ENCODE results near the gene SNX33.

DNA sequence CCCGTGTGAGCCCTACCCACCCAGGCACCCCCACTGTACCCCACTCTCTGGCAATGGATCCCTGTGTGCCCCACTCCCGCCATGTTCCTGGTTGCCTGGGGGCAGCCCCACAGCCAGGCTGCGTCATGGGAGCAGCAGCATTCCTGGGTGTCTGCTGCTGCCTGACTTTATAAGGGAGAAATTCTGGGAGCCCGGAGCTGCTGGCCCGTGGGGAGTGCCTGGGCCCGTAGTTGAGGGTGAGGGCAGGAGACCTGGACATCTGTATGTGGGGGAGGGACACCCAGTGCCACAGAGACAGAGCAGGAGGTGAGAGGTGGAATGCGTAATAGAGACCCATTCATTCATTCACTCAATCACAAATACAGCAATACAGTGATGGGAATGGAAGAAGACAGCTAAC, 49.8 kb downstream of the SNX33 start:
- TF ChIP-seq POLR2A (IDR thresholded peaks at IDR 0.05) = no peak
- TF ChIP-seq, protein P1, sequence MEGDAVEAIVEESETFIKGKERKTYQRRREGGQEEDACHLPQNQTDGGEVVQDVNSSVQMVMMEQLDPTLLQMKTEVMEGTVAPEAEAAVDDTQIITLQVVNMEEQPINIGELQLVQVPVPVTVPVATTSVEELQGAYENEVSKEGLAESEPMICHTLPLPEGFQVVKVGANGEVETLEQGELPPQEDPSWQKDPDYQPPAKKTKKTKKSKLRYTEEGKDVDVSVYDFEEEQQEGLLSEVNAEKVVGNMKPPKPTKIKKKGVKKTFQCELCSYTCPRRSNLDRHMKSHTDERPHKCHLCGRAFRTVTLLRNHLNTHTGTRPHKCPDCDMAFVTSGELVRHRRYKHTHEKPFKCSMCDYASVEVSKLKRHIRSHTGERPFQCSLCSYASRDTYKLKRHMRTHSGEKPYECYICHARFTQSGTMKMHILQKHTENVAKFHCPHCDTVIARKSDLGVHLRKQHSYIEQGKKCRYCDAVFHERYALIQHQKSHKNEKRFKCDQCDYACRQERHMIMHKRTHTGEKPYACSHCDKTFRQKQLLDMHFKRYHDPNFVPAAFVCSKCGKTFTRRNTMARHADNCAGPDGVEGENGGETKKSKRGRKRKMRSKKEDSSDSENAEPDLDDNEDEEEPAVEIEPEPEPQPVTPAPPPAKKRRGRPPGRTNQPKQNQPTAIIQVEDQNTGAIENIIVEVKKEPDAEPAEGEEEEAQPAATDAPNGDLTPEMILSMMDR (IDR thresholded peaks at IDR 0.05) = no peak

Measured in right lobe of liver (tissue), 4 donors.